Prostate gland (tissue), 2 donors: ENCODE data around the gene ODF4. TPM values are rescaled to one million over a fixed set of nuclear protein-coding genes. Genes with fewer than 3 reads are reported as not detected.

Source experiments
- DNase-seq: peaks from one replicate; pipeline ENCODE4 v3.0.0-alpha.2; 2019; ENCODE audit warnings: low spot score
- H3K27ac ChIP-seq, 2 donors: fragments of 200-600 bp; sonication (generic); 2 replicates each; pipeline ENCODE4 v1.5.1; 2017 to 2019
- H3K27me3 ChIP-seq: fragments of 200-600 bp; sonication (generic); replicated peaks from 2 replicates; pipeline ENCODE4 v1.5.1; 2019; ENCODE audit not compliant: insufficient read depth
- H3K36me3 ChIP-seq, 2 donors: fragments of 200-600 bp; sonication (generic); 1 replicate in 1 of 2; 2 replicates in 1 of 2; pipeline versions ENCODE4 v1.5.1 to v1.8.1; 2017 to 2019
- H3K4me1 ChIP-seq: fragments of 200-600 bp; sonication (generic); replicated peaks from 2 replicates; pipeline ENCODE4 v1.5.1; 2019
- H3K4me3 ChIP-seq, 2 donors: fragments of 200-600 bp; sonication (generic); 2 replicates each; pipeline ENCODE4 v1.5.1; 2017 to 2019
- H3K9me3 ChIP-seq: fragments of 200-600 bp; sonication (generic); 2 replicates; pipeline ENCODE4 v1.5.1; 2017
- POLR2A ChIP-seq: fragments of 450-650 bp; IDR thresholded peaks from one replicate; pipeline ENCODE4 v1.6.1; 2016; ENCODE audit warnings: antibody characterized with exemption, mild to moderate bottlenecking
- POLR2AphosphoS5 ChIP-seq: sonication (generic); formaldehyde crosslinking; IDR thresholded peaks from one replicate; pipeline ENCODE4 v1.6.1; 2017; ENCODE audit warnings: antibody characterized with exemption
- WGBS: methylation state at CpG from one replicate; pipeline ENCODE4 v1.1.5; 2018; 5-methylcytosine and 5-hydroxymethylcytosine counted together
- intact Hi-C: fragments of 100-400 bp; cut with DNase I; formaldehyde crosslinking; loops from one replicate; pipeline ENCODE4 v1.14.2; 2022
- total RNA-seq, 2 donors: library from RNA; depleted of rRNA; stranded (reverse); fragments of >200 nt; gene quantifications; one replicate each; pipeline ENCODE4 v1.1.0, GENCODE V29; 2016
- TF ChIP-seq, protein P1 (sequence below), 4 experiments: fragments of 200-600 bp in 2 of 4; fragments of 450-650 bp in 2 of 4; sonication (generic) in 2 of 4; IDR thresholded peaks; 1 replicate in 3 of 4; 2 replicates in 1 of 4; pipeline ENCODE4 v1.5.1; 2016 to 2019; ENCODE audit warnings: antibody characterized with exemption in 4 of 4, mild to moderate bottlenecking in 2 of 4, moderate library complexity in 2 of 4

ODF4 gene
- total RNA-seq, 2 donors from 2014 or later, result not detected

DNA sequence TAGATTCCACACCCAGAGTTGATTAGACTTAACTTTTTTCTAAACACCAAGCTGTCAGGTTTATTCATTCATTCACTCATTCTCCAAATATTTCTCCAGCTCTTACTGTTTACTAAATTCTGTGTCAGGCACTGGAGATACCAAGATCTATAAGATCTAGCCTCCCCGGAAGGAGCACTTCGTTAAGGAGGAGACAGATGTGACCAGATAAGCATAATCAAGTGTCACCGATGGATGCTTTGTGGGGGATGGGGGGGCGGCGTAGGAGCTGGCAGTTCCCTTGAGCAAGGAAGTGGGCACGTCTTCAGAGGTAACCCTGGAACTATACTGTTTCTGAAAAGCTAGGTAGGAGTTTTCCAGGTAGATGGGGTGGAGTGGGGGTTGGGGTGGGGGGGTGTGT is 47.2 kb downstream of the ODF4 start:
- WGBS, result 43% methylated on average over 6 of the region's 6 CpGs
- H3K27ac ChIP-seq, result no peak overlapping the region
- no peak overlapping the region for H3K4me3 ChIP-seq
- DNase-seq, result no peak
- intact Hi-C loops, result no loop called here
- H3K36me3 ChIP-seq, result no peaks in the 10 kb centered on the region
- H3K27me3 ChIP-seq, result no peaks in the 10 kb centered on the region
- no peak for TF ChIP-seq POLR2AphosphoS5
- TF ChIP-seq POLR2A, result no peak
- TF ChIP-seq, protein P1, sequence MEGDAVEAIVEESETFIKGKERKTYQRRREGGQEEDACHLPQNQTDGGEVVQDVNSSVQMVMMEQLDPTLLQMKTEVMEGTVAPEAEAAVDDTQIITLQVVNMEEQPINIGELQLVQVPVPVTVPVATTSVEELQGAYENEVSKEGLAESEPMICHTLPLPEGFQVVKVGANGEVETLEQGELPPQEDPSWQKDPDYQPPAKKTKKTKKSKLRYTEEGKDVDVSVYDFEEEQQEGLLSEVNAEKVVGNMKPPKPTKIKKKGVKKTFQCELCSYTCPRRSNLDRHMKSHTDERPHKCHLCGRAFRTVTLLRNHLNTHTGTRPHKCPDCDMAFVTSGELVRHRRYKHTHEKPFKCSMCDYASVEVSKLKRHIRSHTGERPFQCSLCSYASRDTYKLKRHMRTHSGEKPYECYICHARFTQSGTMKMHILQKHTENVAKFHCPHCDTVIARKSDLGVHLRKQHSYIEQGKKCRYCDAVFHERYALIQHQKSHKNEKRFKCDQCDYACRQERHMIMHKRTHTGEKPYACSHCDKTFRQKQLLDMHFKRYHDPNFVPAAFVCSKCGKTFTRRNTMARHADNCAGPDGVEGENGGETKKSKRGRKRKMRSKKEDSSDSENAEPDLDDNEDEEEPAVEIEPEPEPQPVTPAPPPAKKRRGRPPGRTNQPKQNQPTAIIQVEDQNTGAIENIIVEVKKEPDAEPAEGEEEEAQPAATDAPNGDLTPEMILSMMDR (IDR thresholded peaks at IDR 0.05), result no peak
- H3K9me3 ChIP-seq, result no peaks in the 10 kb centered on the region
- H3K4me1 ChIP-seq, result peaks cover 3% of the 10 kb centered on the region

DNA sequence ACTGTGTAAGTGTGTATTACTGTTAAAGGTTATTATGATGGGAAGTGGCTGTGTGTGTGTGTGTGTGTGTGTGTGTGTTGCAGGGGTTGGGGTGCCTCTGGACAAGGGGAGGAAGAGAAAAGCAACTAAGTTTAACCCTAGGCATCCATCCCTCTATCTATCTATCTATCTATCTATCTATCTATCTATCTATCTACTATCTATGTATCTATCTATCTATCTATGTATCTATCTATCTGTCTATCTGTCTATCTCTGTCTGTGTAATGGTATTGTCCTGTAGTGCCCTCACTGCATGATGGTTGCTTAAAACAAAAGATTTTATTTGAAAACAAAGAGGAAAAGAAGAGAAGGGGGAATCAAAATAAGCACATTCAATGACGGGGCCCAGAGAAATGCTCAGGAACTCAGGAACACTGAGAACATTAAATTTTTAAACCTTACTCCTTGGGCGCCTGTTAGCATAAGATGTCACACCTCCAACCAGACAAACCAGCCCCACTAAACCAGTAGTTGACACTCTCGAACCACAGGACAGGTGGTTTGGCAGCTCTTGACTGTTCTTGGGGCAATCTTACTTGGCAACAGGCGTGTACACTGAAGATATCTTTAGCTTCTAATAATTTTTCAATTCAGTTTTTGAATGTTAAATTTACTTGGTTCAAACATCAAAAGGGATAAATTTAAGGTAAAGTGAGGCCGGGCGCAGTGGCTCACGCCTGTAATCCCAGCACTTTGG is 48.4 kb downstream of the ODF4 start:
- DNase-seq, result no peak
- Histone ChIP-seq H3K4me1 (no peaks in the 10 kb centered on the region), H3K27me3 (no peaks in the 10 kb centered on the region), H3K36me3 (no peaks in the 10 kb centered on the region), H3K9me3 (no peaks in the 10 kb centered on the region), H3K4me3 (no peak overlapping the region), H3K27ac (no peak overlapping the region)
- 80% methylated on average over 7 of the region's 7 CpGs for WGBS
- TF ChIP-seq POLR2AphosphoS5, result no peak
- intact Hi-C loops, result no loop called here

DNA sequence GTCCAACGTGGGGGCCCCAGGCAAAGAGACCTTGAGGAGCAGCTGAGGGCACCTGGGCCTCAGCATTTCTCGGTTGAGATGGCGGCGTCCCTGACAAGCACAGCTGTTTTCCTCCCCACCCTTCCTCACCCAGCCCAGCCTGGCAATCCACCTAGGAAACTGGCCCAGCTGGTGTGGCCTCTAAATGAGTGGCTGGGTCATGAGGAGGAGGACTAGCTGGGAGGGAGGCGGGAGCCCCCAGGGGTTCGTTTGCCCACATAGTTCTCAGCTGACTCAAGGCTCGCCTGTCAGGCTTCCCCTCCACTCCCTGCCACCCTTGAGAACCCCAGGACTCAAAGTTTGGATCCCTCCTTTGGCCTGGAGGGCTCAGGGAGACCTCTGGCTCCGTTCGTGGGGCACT is 52.1 kb downstream of the ODF4 start:
- WGBS, result 23% methylated on average over 9 of the region's 9 CpGs
- intact Hi-C loops, result no loop called here
- TF ChIP-seq POLR2A (no peak), POLR2AphosphoS5 (no peak)
- TF ChIP-seq, protein P1 (IDR thresholded peaks at IDR 0.05), result no peak
- Histone ChIP-seq H3K27ac (no peak overlapping the region), H3K9me3 (no peaks in the 10 kb centered on the region), H3K4me1 (no peaks in the 10 kb centered on the region), H3K36me3 (no peaks in the 10 kb centered on the region), H3K4me3 (no peak overlapping the region), H3K27me3 (peaks cover 2% of the 10 kb centered on the region)
- DNase-seq, result no peak

DNA sequence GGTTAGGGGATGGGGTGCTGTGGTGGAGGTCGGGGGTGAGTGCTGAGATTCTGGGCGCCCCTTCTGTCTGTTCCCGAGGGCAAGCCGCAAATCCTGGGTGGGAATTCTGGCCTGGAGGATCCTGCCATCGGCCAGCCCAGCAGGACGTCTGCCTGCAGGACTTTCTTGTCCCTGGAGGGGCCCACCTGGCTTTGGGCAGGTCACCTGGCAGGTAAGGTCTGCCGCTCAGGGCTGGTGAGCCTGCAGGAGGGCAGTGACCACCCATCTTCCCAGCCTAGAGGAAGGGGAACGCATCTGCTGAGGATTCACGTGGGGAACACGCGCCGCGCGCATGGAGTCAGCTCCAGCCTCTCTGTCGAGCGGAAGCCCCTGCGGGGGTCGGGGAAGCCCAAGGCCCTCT is 52.6 kb downstream of the ODF4 start:
- intact Hi-C loops, result no loop called here
- Histone ChIP-seq H3K36me3 (no peaks in the 10 kb centered on the region), H3K27ac (no peak overlapping the region), H3K27me3 (peaks cover 5% of the 10 kb centered on the region), H3K9me3 (no peaks in the 10 kb centered on the region), H3K4me1 (no peaks in the 10 kb centered on the region), H3K4me3 (no peak overlapping the region)
- 58% methylated on average over 18 of the region's 18 CpGs for WGBS
- TF ChIP-seq, protein P1 (IDR thresholded peaks at IDR 0.05), result no peak
- no peak for TF ChIP-seq POLR2A
- TF ChIP-seq POLR2AphosphoS5, result no peak
- DNase-seq, result no peak

DNA sequence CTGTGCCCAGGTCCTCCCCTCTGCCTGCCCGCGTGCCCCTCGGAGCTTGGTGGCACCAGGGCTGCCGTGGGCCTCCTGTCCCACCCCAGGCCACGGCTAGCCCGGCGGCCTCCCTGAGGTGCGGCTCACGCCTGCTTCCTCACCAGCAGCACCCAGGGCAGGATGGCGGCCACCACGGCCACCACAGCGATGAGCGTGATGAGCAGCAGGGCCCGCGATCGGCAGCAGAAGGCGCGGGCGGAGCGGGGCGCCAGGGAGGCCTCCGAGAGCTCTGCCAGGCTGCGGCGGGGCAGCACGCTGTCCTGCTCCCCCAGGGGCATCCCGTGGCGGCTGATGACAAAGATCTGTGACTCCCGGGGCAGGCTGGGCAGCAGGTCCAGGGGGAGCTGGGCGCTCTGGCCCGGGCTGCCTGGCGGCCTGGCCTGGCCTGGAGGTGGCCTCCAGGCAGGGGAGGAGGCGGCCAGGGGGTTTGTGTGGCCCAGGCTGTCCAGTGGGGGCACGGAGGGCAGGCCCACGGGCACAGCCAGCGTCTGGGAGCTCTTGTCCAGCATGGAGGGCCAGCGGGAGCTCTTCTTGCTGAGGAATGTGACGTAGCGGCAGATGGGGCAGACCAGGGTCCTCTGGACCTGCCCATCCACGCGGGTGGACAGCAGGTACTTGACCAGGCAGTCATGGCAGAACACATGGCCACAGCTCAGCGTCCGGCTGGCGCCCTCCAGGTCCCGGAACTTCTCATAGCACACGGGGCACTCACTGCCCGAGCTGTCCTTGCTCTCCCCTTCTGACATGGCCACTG is 53.2 kb downstream of the ODF4 start:
- WGBS, result 82% methylated on average over 40 of the region's 46 CpGs
- no peak for DNase-seq
- H3K27ac ChIP-seq, result no peak overlapping the region
- H3K27me3 ChIP-seq, result peaks cover 5% of the 10 kb centered on the region
- no peaks in the 10 kb centered on the region for H3K9me3 ChIP-seq
- intact Hi-C loops, result no loop called here
- no peaks in the 10 kb centered on the region for H3K36me3 ChIP-seq
- no peak overlapping the region for H3K4me3 ChIP-seq
- no peak for TF ChIP-seq POLR2AphosphoS5
- no peak for TF ChIP-seq POLR2A
- TF ChIP-seq, protein P1 (IDR thresholded peaks at IDR 0.05), result no peak
- H3K4me1 ChIP-seq, result no peaks in the 10 kb centered on the region
